Vagina (tissue), 2 donors: ENCODE data around the gene SLC23A2.

Source experiments
- CTCF ChIP-seq, 3 experiments: fragments of 450-650 bp in 2 of 3; fragments of 200-600 bp in 1 of 3; sonication (generic) in 1 of 3; IDR thresholded peaks; one replicate each; pipeline ENCODE4 v1.5.1; 2017 to 2019; ENCODE audit warnings: antibody characterized with exemption in 3 of 3, mild to moderate bottlenecking in 2 of 3, moderate library complexity in 2 of 3
- POLR2AphosphoS5 ChIP-seq, 2 donors: sonication (generic); formaldehyde crosslinking; IDR thresholded peaks; one replicate each; pipeline ENCODE4 v1.9.0; 2017; ENCODE audit warnings: antibody characterized with exemption in 2 of 2, mild to moderate bottlenecking in 2 of 2, low read depth in 1 of 2; ENCODE audit not compliant: insufficient read depth in 1 of 2

GRCh38 chr20:4844325-4844724 lies 157.0 kb downstream of the SLC23A2 start:
- TF ChIP-seq POLR2AphosphoS5 (IDR thresholded peaks at IDR 0.05; ENCODE audit: insufficient read depth in 1 of 2, low read depth in 1 of 2) (no peak), CTCF (IDR thresholded peaks at IDR 0.05) (no peak)
